Muscle of back (tissue), 11 donors: ENCODE data around the gene CSPG4. TPM values are rescaled to one million over a fixed set of nuclear protein-coding genes. Genes with fewer than 3 reads are reported as not detected.

Experiments
- DNase-seq, 3 donors: peaks; one replicate each; pipeline versions ENCODE4 v3.0.0 to v3.0.0-alpha.2; 2013
- polyA plus RNA-seq, 10 donors: library from polyadenylated mRNA; unstranded; fragments of 120-200 nt; gene quantifications; one replicate each; pipeline ENCODE4 v1.2.1, GENCODE V29; 2013; ENCODE audit not compliant: insufficient read length in 10 of 10

Gene CSPG4
- polyA plus RNA-seq, 10 donors: 47.8 to 91.9 (median 81.5) TPM

DNA sequence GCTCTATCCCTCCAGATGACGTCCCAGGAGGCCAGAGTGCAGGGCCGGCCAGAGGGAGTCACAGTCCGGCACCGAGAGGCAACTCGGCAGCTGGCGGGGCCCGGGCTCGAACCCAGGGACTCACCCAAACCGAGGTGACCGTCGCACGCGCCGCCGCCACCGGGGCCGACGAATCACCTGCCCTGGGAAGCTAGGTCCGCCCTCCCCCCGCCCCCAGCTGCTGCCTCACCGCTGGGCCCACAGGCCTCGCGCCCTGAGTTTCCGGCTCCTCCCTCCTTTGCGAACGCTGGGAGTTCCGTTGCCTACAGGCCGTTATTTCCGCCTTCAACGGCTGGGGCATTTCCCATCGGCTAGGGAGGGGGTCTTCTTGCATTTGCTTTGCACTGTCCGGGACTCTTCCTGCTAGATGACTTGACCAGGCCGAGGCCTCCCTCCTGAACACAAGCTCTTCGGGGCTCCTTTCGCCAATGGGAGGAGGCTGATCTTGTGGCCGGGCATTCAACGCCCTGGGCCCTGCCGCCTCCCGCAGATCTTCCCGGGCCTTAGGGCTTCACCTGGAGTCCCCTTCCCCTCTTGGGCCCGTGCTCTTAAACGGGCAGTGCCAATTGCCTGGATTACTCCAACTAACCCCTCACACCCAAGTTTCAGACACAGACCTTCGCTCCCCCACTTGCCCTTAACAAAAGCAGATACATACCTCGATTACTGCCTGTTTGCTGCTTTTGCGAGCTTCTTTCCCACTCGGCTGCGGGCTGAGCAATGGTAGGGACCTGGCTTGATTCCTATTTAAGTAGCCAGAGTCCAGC is 86.9 kb downstream of the CSPG4 start, which contains the start of gene SNUPN:
Gene SNUPN, minus strand, starts transcription at position 184 of the 806 bp plus-strand sequence. CDS start 4,674 bp downstream, outside the sequence.
- peak; percentile 95 to 99 (median 96) for DNase-seq

Other genes with a start within 250 kb of the CSPG4 start
- gene PTPN9, start 133.5 kb downstream of the CSPG4 start, polyA plus RNA-seq: 10 to 100 TPM; 18.9 to 35.2 (median 23.8) TPM
- gene SNUPN, start 87.1 kb downstream of the CSPG4 start, polyA plus RNA-seq: 10 to 100 TPM; 16.7 to 25.5 (median 20.2) TPM
- gene IMP3, start 72.6 kb downstream of the CSPG4 start, polyA plus RNA-seq: 10 to 100 TPM; 25.1 to 38.3 (median 31.1) TPM
- gene SNX33, start 64.9 kb downstream of the CSPG4 start, polyA plus RNA-seq: 10 to 100 TPM; 12.4 to 19.3 (median 15.1) TPM
- 10 to 100 TPM; 44.0 to 64.5 (median 56.1) TPM for gene UBE2Q2, start 130.6 kb upstream of the CSPG4 start, polyA plus RNA-seq
- 10 to 100 TPM; 21.0 to 29.4 (median 24.4) TPM for gene FBXO22, start 191.0 kb upstream of the CSPG4 start, polyA plus RNA-seq